C4-2B (cell line): ENCODE data around the gene CYB561.

ENCODE experiments used
- CTCF ChIP-seq: fragments of 450-650 bp; conservative IDR thresholded peaks from 2 replicates; pipeline ENCODE4 v1.5.1; 2017; ENCODE audit warnings: mild to moderate bottlenecking
- ZFX ChIP-seq: fragments of 450-650 bp; IDR thresholded peaks from 2 replicates; pipeline ENCODE4 v1.6.1; 2017

GRCh38 chr17:63464691-63465236 is 18.7 kb upstream of the CYB561 start:
- TF ChIP-seq CTCF (no peak), ZFX (no peak)
